Fibroblast of villous mesenchyme (primary cell): Measurements from ENCODE around the gene PLAC8. TPM values are rescaled to one million over a fixed set of nuclear protein-coding genes. Genes with fewer than 3 reads are reported as not detected.
A peak's percentile ranks its signal among the peaks of the same experiment; 100 is the strongest.
"Not testable (repeated sequence)": the region's sequence is repeated elsewhere in the genome, so short reads cannot be mapped to it uniquely, and the experiment has no call there.

Experiments
- DNase-seq: peaks from one replicate; pipeline ENCODE4 v3.0.0-alpha.2; 2010; ENCODE audit warnings: low read depth
- H3K4me3 ChIP-seq: 2 replicates; pipeline ENCODE4 v1.5.1; 2011; ENCODE audit warnings: low read depth, mild to moderate bottlenecking, low read length
- CTCF ChIP-seq: IDR thresholded peaks from 2 replicates; pipeline ENCODE4 v1.5.1; 2012; ENCODE audit warnings: low read depth, mild to moderate bottlenecking, low read length; ENCODE audit not compliant: insufficient read depth
- total RNA-seq: library from RNA; depleted of rRNA; stranded (reverse); fragments of >200 nt; gene quantifications from 2 replicates; pipeline ENCODE4 v1.2.3, GENCODE V29; 2012

Gene PLAC8
- total RNA-seq, 1 donor, result 1.3 TPM

DNA sequence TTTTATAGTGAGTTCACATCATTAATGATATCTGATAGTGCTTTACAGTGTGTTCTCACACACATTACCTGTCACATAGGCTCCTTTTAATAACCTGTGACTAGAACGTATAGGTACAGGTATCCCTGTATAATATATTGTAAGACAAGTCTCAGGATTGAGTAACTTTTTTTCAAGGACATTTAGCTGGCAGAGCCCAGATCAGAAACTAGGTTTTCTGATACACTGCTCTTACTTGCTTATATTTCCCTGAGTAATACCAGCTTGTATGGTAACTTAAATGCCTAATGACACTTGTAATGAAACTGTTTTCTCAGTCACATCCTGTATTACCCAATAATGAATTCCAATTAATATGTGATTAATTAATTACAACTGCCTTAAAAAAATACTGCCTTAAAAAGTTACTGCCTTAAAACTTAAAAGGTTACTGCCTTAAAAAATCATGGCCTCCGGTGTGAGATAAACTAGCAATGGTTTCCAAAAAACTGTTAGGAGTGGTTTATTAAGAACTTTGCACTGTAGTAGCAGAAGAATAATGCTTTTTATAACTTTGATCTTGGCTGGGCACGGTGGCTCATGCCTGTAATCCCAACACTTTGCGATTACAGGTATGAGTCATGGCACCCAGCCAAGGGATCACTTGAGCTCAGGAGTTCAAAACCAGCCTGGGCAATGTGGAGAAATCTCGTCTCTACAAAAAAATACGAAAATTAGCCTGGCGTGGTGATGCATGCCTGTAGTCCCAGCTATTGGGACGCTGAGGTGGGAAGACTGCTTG lies 67.6 kb downstream of the PLAC8 start:
- no peak for DNase-seq
- H3K4me3 ChIP-seq, result no peak overlapping the region
- TF ChIP-seq CTCF, result no peak

GRCh38 chr4:83043801-83044407 lies 70.6 kb downstream of the PLAC8 start:
- peak; percentile 74 for DNase-seq
- H3K4me3 ChIP-seq, result no peak overlapping the region
- TF ChIP-seq CTCF, result no peak

DNA sequence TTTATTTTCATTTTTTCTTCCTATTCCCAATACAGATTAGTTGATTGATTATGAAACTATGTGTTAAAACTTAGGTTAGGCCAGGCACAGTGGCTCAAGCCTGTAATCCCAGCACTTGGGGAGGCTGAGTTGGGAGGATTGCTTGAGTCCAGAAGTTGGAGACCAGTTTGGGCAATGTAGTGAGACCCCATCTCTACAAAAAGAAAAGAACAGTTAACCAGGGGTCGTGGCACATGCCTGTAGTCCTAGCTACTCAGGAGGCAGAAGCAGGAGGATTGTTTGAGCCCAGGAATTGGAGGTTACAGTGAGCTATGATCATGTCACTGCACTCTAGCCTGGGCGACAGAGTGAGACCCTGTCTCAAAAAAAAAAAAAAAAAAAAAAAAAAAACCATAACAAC lies 71.4 kb downstream of the PLAC8 start:
- not testable (repeated sequence) for H3K4me3 ChIP-seq, DNase-seq

DNA sequence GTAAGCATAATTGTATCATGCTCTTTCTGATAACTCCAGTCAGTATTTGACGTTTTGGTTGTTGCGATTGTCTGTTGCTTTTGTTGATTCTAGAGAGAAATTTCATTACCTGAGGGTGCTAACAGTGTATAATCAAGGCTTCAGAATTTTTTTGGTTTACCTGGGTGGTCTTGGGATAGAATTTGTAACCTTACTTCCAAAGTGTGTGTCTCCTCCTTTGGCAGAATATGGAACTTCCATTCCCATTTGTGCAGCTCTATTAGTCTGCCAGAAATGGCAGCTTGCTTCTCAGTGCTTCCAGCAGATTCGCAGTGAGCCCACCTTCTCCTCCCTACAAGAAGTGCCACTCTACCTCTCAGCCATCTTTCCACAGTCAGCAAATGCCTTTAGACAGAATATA lies 74.3 kb downstream of the PLAC8 start:
- no peak for TF ChIP-seq CTCF
- DNase-seq, result no peak
- H3K4me3 ChIP-seq, result no peak overlapping the region

Other genes with a start within 250 kb of the PLAC8 start
- gene SEC31A, start 223.6 kb downstream of the PLAC8 start, total RNA-seq, result 381 and 523 TPM in 2 replicates
- 2.3 and 3.9 TPM in 2 replicates for gene THAP9, start 214.0 kb downstream of the PLAC8 start, total RNA-seq
- gene LIN54, start 103.9 kb downstream of the PLAC8 start, total RNA-seq, result 12.6 and 16.8 TPM in 2 replicates
- 101 and 106 TPM in 2 replicates for gene COPS4, start 79.5 kb downstream of the PLAC8 start, total RNA-seq
- 13.9 and 18.1 TPM in 2 replicates for gene COQ2, start 170.1 kb upstream of the PLAC8 start, total RNA-seq
- gene HPSE, start 220.1 kb upstream of the PLAC8 start, total RNA-seq, result under 0.01 and 0.43 TPM in 2 replicates